Stimulated activated naive CD8-positive, alpha-beta T cell treated with anti-CD3 and anti-CD28 coated beads, Interleukin-15, amount 100 ng/mL, for 72 hours (primary cell): ENCODE data around the gene SOCS1.
"Not testable (repeated sequence)": the region's sequence is repeated elsewhere in the genome, so short reads cannot be mapped to it uniquely, and the experiment has no call there.

Experiments
- ATAC-seq: fragments of 150-1000 bp; cut with Tn5 transposase; 2 replicates; pipeline ENCODE4 v1.10.0; 2021; ENCODE audit warnings: mild to moderate bottlenecking, moderate library complexity
- DNase-seq, 2 donors: peaks; one replicate each; pipeline ENCODE4 v3.0.0; 2021 to 2022
- H3K27ac Mint-ChIP-seq, 2 donors: one replicate each; pipeline ENCODE4 v1.8.0; 2022; ENCODE audit warnings: mild to moderate bottlenecking in 2 of 2, mixed read lengths in 2 of 2, moderate library complexity in 2 of 2
- H3K27me3 Mint-ChIP-seq: one replicate; pipeline ENCODE4 v1.8.0; 2022; ENCODE audit warnings: mixed read lengths
- H3K4me1 Mint-ChIP-seq: one replicate; pipeline ENCODE4 v1.8.0; 2022; ENCODE audit warnings: mild to moderate bottlenecking, mixed read lengths
- H3K4me3 Mint-ChIP-seq, 2 donors: one replicate each; pipeline ENCODE4 v1.8.0; 2022; ENCODE audit warnings: mild to moderate bottlenecking in 2 of 2, mixed read lengths in 2 of 2, moderate library complexity in 1 of 2
- H3K9me3 Mint-ChIP-seq, 2 donors: one replicate each; pipeline ENCODE4 v1.8.0; 2022; ENCODE audit warnings: mixed read lengths in 2 of 2

Gene SOCS1

GRCh38 chr16:11255737-11256660, at the start of gene SOCS1:
Gene SOCS1, minus strand, starts transcription at chr16:11256204. Its CDS starts 726 bp downstream, at chr16:11255478.
- peaks cover 12% of the 10 kb centered on the region for H3K27me3 Mint-ChIP-seq
- peaks cover 61% of the 10 kb centered on the region for H3K4me1 Mint-ChIP-seq
- peak within 1 kb of the TSS; percentile 99 for H3K27ac Mint-ChIP-seq
- H3K9me3 Mint-ChIP-seq, result no peaks in the 10 kb centered on the region
- ATAC-seq, result peak; percentile 63
- peak within 1 kb of the TSS; percentile 94 to 99 for H3K4me3 Mint-ChIP-seq
- DNase-seq, result peak; percentile 92 to 96

- no peaks in the 10 kb centered on the region for H3K9me3 Mint-ChIP-seq
- ATAC-seq (no peak), DNase-seq (no peak)
- H3K27me3 Mint-ChIP-seq, result no peaks in the 10 kb centered on the region
- peaks cover 17% of the 10 kb centered on the region for H3K4me1 Mint-ChIP-seq
- no peak overlapping the region for H3K4me3 Mint-ChIP-seq
- no peak overlapping the region for H3K27ac Mint-ChIP-seq
Measured at GRCh38 chr16:11303405-11304138, 47.6 kb upstream of the SOCS1 start.

GRCh38 chr16:11302977-11303376, 47.0 kb upstream of the SOCS1 start:
- H3K4me3 Mint-ChIP-seq, result no peak overlapping the region
- no peaks in the 10 kb centered on the region for H3K27me3 Mint-ChIP-seq
- ATAC-seq, result no peak
- no peak for DNase-seq
- H3K27ac Mint-ChIP-seq, result no peak overlapping the region
- H3K4me1 Mint-ChIP-seq, result peaks cover 19% of the 10 kb centered on the region
- no peaks in the 10 kb centered on the region for H3K9me3 Mint-ChIP-seq

- ATAC-seq (no peak), DNase-seq (no peak)
- Mint-ChIP-seq H3K27me3 (no peaks in the 10 kb centered on the region), H3K27ac (no peak overlapping the region), H3K4me1 (peaks cover 30% of the 10 kb centered on the region), H3K4me3 (no peak overlapping the region), H3K9me3 (no peaks in the 10 kb centered on the region)
Measured at GRCh38 chr16:11301645-11302501, 45.9 kb upstream of the SOCS1 start.

GRCh38 chr16:11300560-11300892, 44.5 kb upstream of the SOCS1 start:
- no peak for ATAC-seq
- DNase-seq, result no peak
- H3K4me1 Mint-ChIP-seq, result peaks cover 39% of the 10 kb centered on the region
- no peak overlapping the region for H3K4me3 Mint-ChIP-seq
- H3K27ac Mint-ChIP-seq, result no peak overlapping the region
- H3K9me3 Mint-ChIP-seq, result no peaks in the 10 kb centered on the region
- no peaks in the 10 kb centered on the region for H3K27me3 Mint-ChIP-seq

GRCh38 chr16:11299865-11300559, 44.0 kb upstream of the SOCS1 start:
- no peaks in the 10 kb centered on the region for H3K27me3 Mint-ChIP-seq
- peaks cover 40% of the 10 kb centered on the region for H3K4me1 Mint-ChIP-seq
- H3K27ac Mint-ChIP-seq, result peak overlapping the region in 1 of 2 donors; percentile 27
- H3K9me3 Mint-ChIP-seq, result no peaks in the 10 kb centered on the region
- no peak overlapping the region for H3K4me3 Mint-ChIP-seq
- no peak for DNase-seq
- no peak for ATAC-seq

GRCh38 chr16:11298950-11299547, 43.0 kb upstream of the SOCS1 start:
- not testable (repeated sequence) for DNase-seq, H3K27ac Mint-ChIP-seq, H3K27me3 Mint-ChIP-seq, H3K9me3 Mint-ChIP-seq, ATAC-seq
- Mint-ChIP-seq H3K4me1 (peaks cover 47% of the 10 kb centered on the region), H3K4me3 (peak overlapping the region in 1 of 2 donors; percentile 60)

- Mint-ChIP-seq H3K27me3 (peaks cover 7% of the 10 kb centered on the region), H3K4me1 (peaks cover 52% of the 10 kb centered on the region), H3K27ac (peak overlapping the region; percentile 80 to 88), H3K9me3 (no peaks in the 10 kb centered on the region), H3K4me3 (peak overlapping the region; percentile 60 to 67)
- ATAC-seq (no peak), DNase-seq (no peak)
Measured at GRCh38 chr16:11298143-11298900, 42.3 kb upstream of the SOCS1 start.

- Mint-ChIP-seq H3K4me1 (peaks cover 55% of the 10 kb centered on the region), H3K27ac (peak overlapping the region; percentile 87 to 90), H3K27me3 (peaks cover 14% of the 10 kb centered on the region), H3K9me3 (no peaks in the 10 kb centered on the region), H3K4me3 (peak overlapping the region; percentile 66 to 67)
- ATAC-seq (peak; percentile 93), DNase-seq (peak; percentile 60 to 86)
Measured at GRCh38 chr16:11297492-11298142, 41.6 kb upstream of the SOCS1 start.

GRCh38 chr16:11296706-11297491, 40.9 kb upstream of the SOCS1 start:
- peak; percentile 55 for ATAC-seq
- H3K27ac Mint-ChIP-seq, result peak overlapping the region; percentile 87 to 90

GRCh38 chr16:11296351-11296705, 40.3 kb upstream of the SOCS1 start:
- H3K27ac Mint-ChIP-seq, result peak overlapping the region; percentile 63 to 90
- no peak for ATAC-seq
- peaks cover 55% of the 10 kb centered on the region for H3K4me1 Mint-ChIP-seq
- H3K27me3 Mint-ChIP-seq, result peaks cover 26% of the 10 kb centered on the region
- no peaks in the 10 kb centered on the region for H3K9me3 Mint-ChIP-seq
- peak overlapping the region in 1 of 2 donors; percentile 66 for H3K4me3 Mint-ChIP-seq
- DNase-seq, result no peak

More at GRCh38 chr16:11296706-11297491, 40.9 kb upstream of the SOCS1 start:
- Mint-ChIP-seq H3K27me3 (peaks cover 21% of the 10 kb centered on the region), H3K4me1 (peaks cover 55% of the 10 kb centered on the region), H3K4me3 (peak overlapping the region; percentile 66 to 67), H3K9me3 (no peaks in the 10 kb centered on the region)
- DNase-seq, result peak in 1 of 2 donors; percentile 26

- Mint-ChIP-seq H3K27ac (no peak overlapping the region), H3K27me3 (peaks cover 29% of the 10 kb centered on the region), H3K4me3 (no peak overlapping the region), H3K9me3 (no peaks in the 10 kb centered on the region), H3K4me1 (peaks cover 55% of the 10 kb centered on the region)
- no peak for ATAC-seq
- DNase-seq, result no peak
Measured at GRCh38 chr16:11295672-11296071, 39.7 kb upstream of the SOCS1 start.
